ENCODE data around the gene ACTR5.

Gene ACTR5

GRCh38 chr20:38728911-38729642 lies 19.2 kb upstream of the ACTR5 start:
- no peak for DNase-seq (ENCODE audit: low read depth)

GRCh38 chr20:38729767-38730166 lies 18.5 kb upstream of the ACTR5 start:
- DNase-seq (ENCODE audit: low read depth): no peak

GRCh38 chr20:38730167-38730988 lies 17.9 kb upstream of the ACTR5 start:
- DNase-seq (ENCODE audit: low read depth): no peak

- peak; percentile 63 for DNase-seq (ENCODE audit: low read depth)
Measured at GRCh38 chr20:38730989-38731737, 17.1 kb upstream of the ACTR5 start.

GRCh38 chr20:38731738-38732113 lies 16.5 kb upstream of the ACTR5 start:
- DNase-seq (ENCODE audit: low read depth): no peak

GRCh38 chr20:38732981-38733380 lies 15.3 kb upstream of the ACTR5 start:
- no peak for DNase-seq (ENCODE audit: low read depth)

GRCh38 chr20:38735172-38735571 lies 13.1 kb upstream of the ACTR5 start:
- no peak for DNase-seq (ENCODE audit: low read depth)

- DNase-seq (ENCODE audit: low read depth): no peak
Measured at GRCh38 chr20:38737887-38738286, 10.4 kb upstream of the ACTR5 start.

- no peak for DNase-seq (ENCODE audit: low read depth)
Measured at GRCh38 chr20:38745757-38746156, 2.5 kb upstream of the ACTR5 start.

- no peak for DNase-seq (ENCODE audit: low read depth)
Measured at GRCh38 chr20:38747495-38748096, 664 bp upstream of the ACTR5 start.

- peak; percentile 36 for DNase-seq (ENCODE audit: low read depth)
Measured at GRCh38 chr20:38748861-38749149, 545 bp downstream of the ACTR5 start.

- DNase-seq (ENCODE audit: low read depth): no peak
Measured at GRCh38 chr20:38751360-38751976, 3.2 kb downstream of the ACTR5 start.

GRCh38 chr20:38752029-38752428 lies 3.8 kb downstream of the ACTR5 start:
- DNase-seq (ENCODE audit: low read depth): no peak

GRCh38 chr20:38754924-38755323 lies 6.7 kb downstream of the ACTR5 start:
- no peak for DNase-seq (ENCODE audit: low read depth)

GRCh38 chr20:38755324-38755910 lies 7.2 kb downstream of the ACTR5 start:
- DNase-seq (ENCODE audit: low read depth): no peak

GRCh38 chr20:38757145-38757775 lies 9.0 kb downstream of the ACTR5 start:
- DNase-seq (ENCODE audit: low read depth): no peak

- DNase-seq (ENCODE audit: low read depth): no peak
Measured at GRCh38 chr20:38759106-38759505, 10.8 kb downstream of the ACTR5 start.

GRCh38 chr20:38760978-38761377 lies 12.7 kb downstream of the ACTR5 start:
- DNase-seq (ENCODE audit: low read depth): no peak

- DNase-seq (ENCODE audit: low read depth): no peak
Measured at GRCh38 chr20:38762174-38762573, 13.9 kb downstream of the ACTR5 start.

GRCh38 chr20:38763616-38764015 lies 15.4 kb downstream of the ACTR5 start:
- no peak for DNase-seq (ENCODE audit: low read depth)

Data from T follicular helper cell (primary cell).